ENCODE measurements around the gene RABEPK.
"Not testable (repeated sequence)": the region's sequence is repeated elsewhere in the genome, so short reads cannot be mapped to it uniquely, and the experiment has no call there.

Gene RABEPK

GRCh38 chr9:125195591-125195990 lies 4.8 kb upstream of the RABEPK start:
- DNase-seq (ENCODE audit: low spot score): not testable (repeated sequence)

- DNase-seq (ENCODE audit: low spot score): no peak
Observed at GRCh38 chr9:125202846-125203618, 2.7 kb downstream of the RABEPK start.

- no peak for DNase-seq (ENCODE audit: low spot score)
Observed at GRCh38 chr9:125204477-125204876, 4.1 kb downstream of the RABEPK start.

GRCh38 chr9:125214186-125214585 lies 13.8 kb downstream of the RABEPK start:
- no peak for DNase-seq (ENCODE audit: low spot score)

- DNase-seq (ENCODE audit: low spot score): no peak
Observed at GRCh38 chr9:125218621-125219020, 18.3 kb downstream of the RABEPK start.

GRCh38 chr9:125224858-125225257 lies 24.5 kb downstream of the RABEPK start:
- not testable (repeated sequence) for DNase-seq (ENCODE audit: low spot score)

GRCh38 chr9:125227761-125228160 lies 27.4 kb downstream of the RABEPK start:
- DNase-seq (ENCODE audit: low spot score): no peak

- no peak for DNase-seq (ENCODE audit: low spot score)
Observed at GRCh38 chr9:125233678-125234077, 33.3 kb downstream of the RABEPK start.

GRCh38 chr9:125234099-125234498 lies 33.8 kb downstream of the RABEPK start:
- DNase-seq (ENCODE audit: low spot score): not testable (repeated sequence)

GRCh38 chr9:125235804-125236519 lies 35.6 kb downstream of the RABEPK start:
- no peak for DNase-seq (ENCODE audit: low spot score)

GRCh38 chr9:125236520-125237159 lies 36.3 kb downstream of the RABEPK start:
- not testable (repeated sequence) for DNase-seq (ENCODE audit: low spot score)

GRCh38 chr9:125238127-125238914 lies 38.0 kb downstream of the RABEPK start:
- no peak for DNase-seq (ENCODE audit: low spot score)

GRCh38 chr9:125238915-125239446 lies 38.6 kb downstream of the RABEPK start:
- no peak for DNase-seq (ENCODE audit: low spot score)

- no peak for DNase-seq (ENCODE audit: low spot score)
Observed at GRCh38 chr9:125239631-125240597, 39.6 kb downstream of the RABEPK start.

GRCh38 chr9:125240649-125240999 lies 40.3 kb downstream of the RABEPK start:
- peak; percentile 68 for DNase-seq (ENCODE audit: low spot score)

GRCh38 chr9:125241000-125241862 lies 40.9 kb downstream of the RABEPK start, which contains the start of gene HSPA5:
Gene HSPA5, minus strand, starts transcription at chr9:125241343. Its CDS starts 217 bp downstream, at chr9:125241126.
- peak; percentile 98 for DNase-seq (ENCODE audit: low spot score)

GRCh38 chr9:125241863-125242739 lies 41.8 kb downstream of the RABEPK start:
- DNase-seq (ENCODE audit: low spot score): peak; percentile 23

GRCh38 chr9:125243792-125244260 lies 43.5 kb downstream of the RABEPK start:
- DNase-seq (ENCODE audit: low spot score): no peak
